KMS-11 (cell line): ENCODE measurements around the gene MRM1.

ENCODE experiments used
- H2AFZ ChIP-seq: fragments of 200-600 bp; sonication (generic); 2 replicates; pipeline ENCODE4 v1.6.1; 2016; ENCODE audit warnings: antibody characterized with exemption, mixed run types, low read depth
- H3K27ac ChIP-seq: fragments of 200-600 bp; sonication (generic); 2 replicates; pipeline ENCODE4 v1.6.1; 2016; ENCODE audit warnings: mild to moderate bottlenecking, mixed run types
- H3K27me3 ChIP-seq: fragments of 200-600 bp; sonication (generic); 2 replicates; pipeline ENCODE4 v1.6.1; 2017; ENCODE audit warnings: mild to moderate bottlenecking, low read depth, mixed run types, moderate library complexity; ENCODE audit not compliant: insufficient read depth
- H3K36me3 ChIP-seq: fragments of 200-600 bp; sonication (generic); 2 replicates; pipeline ENCODE4 v1.6.1; 2017; ENCODE audit warnings: mild to moderate bottlenecking, mixed run types; ENCODE audit not compliant: insufficient read depth
- H3K4me1 ChIP-seq: fragments of 200-600 bp; sonication (generic); 2 replicates; pipeline ENCODE4 v1.6.1; 2016; ENCODE audit warnings: mild to moderate bottlenecking, low read depth, mixed run types; ENCODE audit not compliant: poor library complexity, severe bottlenecking
- H3K4me2 ChIP-seq: fragments of 200-600 bp; sonication (generic); 2 replicates; pipeline ENCODE4 v1.7.0; 2016; ENCODE audit warnings: mild to moderate bottlenecking, mixed run types
- H3K4me3 ChIP-seq: fragments of 200-600 bp; sonication (generic); IDR thresholded peaks from 2 replicates; pipeline ENCODE4 v1.6.1; 2017; ENCODE audit warnings: low read depth, low read length, mixed read lengths; ENCODE audit not compliant: insufficient read depth
- H3K79me2 ChIP-seq: fragments of 200-600 bp; sonication (generic); 2 replicates; pipeline ENCODE4 v1.6.1; 2016; ENCODE audit warnings: low read depth, mixed run types; ENCODE audit not compliant: insufficient read depth
- H3K9ac ChIP-seq: fragments of 200-600 bp; sonication (generic); 2 replicates; pipeline ENCODE4 v1.6.1; 2016; ENCODE audit warnings: mild to moderate bottlenecking, mixed run types
- H4K20me1 ChIP-seq: fragments of 200-600 bp; sonication (generic); 2 replicates; pipeline ENCODE4 v1.6.1; 2016; ENCODE audit warnings: mild to moderate bottlenecking, mixed run types; ENCODE audit not compliant: insufficient read depth
- CTCF ChIP-seq: fragments of 200-600 bp; sonication (generic); conservative IDR thresholded peaks from 2 replicates; pipeline ENCODE4 v1.6.1; 2017; ENCODE audit warnings: low read depth, mild to moderate bottlenecking, antibody characterized with exemption, low read length, moderate library complexity, mixed read lengths

Gene MRM1

GRCh38 chr17:36631022-36631421 is 29.6 kb downstream of the MRM1 start:
- no peak for TF ChIP-seq CTCF
- no peaks in the 10 kb centered on the region for H3K79me2 ChIP-seq
- H3K4me1 ChIP-seq: no peaks in the 10 kb centered on the region
- H2AFZ ChIP-seq: no peak overlapping the region
- no peaks in the 10 kb centered on the region for H3K36me3 ChIP-seq
- H3K27ac ChIP-seq: no peak overlapping the region
- H3K4me2 ChIP-seq: no peak overlapping the region
- no peaks in the 10 kb centered on the region for H3K27me3 ChIP-seq
- no peaks in the 10 kb centered on the region for H4K20me1 ChIP-seq
- no peak overlapping the region for H3K4me3 ChIP-seq
- no peak overlapping the region for H3K9ac ChIP-seq

GRCh38 chr17:36632916-36633771 is 31.8 kb downstream of the MRM1 start:
- Histone ChIP-seq H4K20me1 (no peaks in the 10 kb centered on the region), H3K4me2 (no peak overlapping the region), H3K36me3 (no peaks in the 10 kb centered on the region), H3K27ac (no peak overlapping the region), H3K27me3 (no peaks in the 10 kb centered on the region), H3K4me1 (no peaks in the 10 kb centered on the region), H2AFZ (no peak overlapping the region), H3K4me3 (no peak overlapping the region), H3K9ac (no peak overlapping the region), H3K79me2 (no peaks in the 10 kb centered on the region)
- no peak for TF ChIP-seq CTCF

GRCh38 chr17:36640346-36640745 is 39.0 kb downstream of the MRM1 start:
- H3K36me3 ChIP-seq: no peaks in the 10 kb centered on the region
- H3K27me3 ChIP-seq: no peaks in the 10 kb centered on the region; the same call in 1 of the 2 replicates
- TF ChIP-seq CTCF: no peak
- no peaks in the 10 kb centered on the region for H3K79me2 ChIP-seq
- no peak overlapping the region for H3K9ac ChIP-seq
- H3K4me1 ChIP-seq: no peaks in the 10 kb centered on the region
- H3K4me3 ChIP-seq: no peak overlapping the region
- H3K27ac ChIP-seq: no peak overlapping the region
- no peak overlapping the region for H2AFZ ChIP-seq
- no peaks in the 10 kb centered on the region for H4K20me1 ChIP-seq
- no peak overlapping the region for H3K4me2 ChIP-seq

GRCh38 chr17:36640836-36641235 is 39.5 kb downstream of the MRM1 start:
- Histone ChIP-seq H3K36me3 (no peaks in the 10 kb centered on the region), H3K9ac (no peak overlapping the region), H3K4me1 (no peaks in the 10 kb centered on the region), H3K27me3 (no peaks in the 10 kb centered on the region; the same call in 1 of the 2 replicates), H3K27ac (no peak overlapping the region), H3K79me2 (no peaks in the 10 kb centered on the region), H4K20me1 (no peaks in the 10 kb centered on the region), H2AFZ (no peak overlapping the region), H3K4me2 (no peak overlapping the region), H3K4me3 (no peak overlapping the region)
- no peak for TF ChIP-seq CTCF
